ENCODE measurements around the gene INPPL1.

- TF ChIP-seq YY1 (IDR thresholded peaks at IDR 0.05; ENCODE audit: insufficient read depth, insufficient read length) (no peak), ZNF274 (IDR thresholded peaks at IDR 0.05; ENCODE audit: low read depth, low read length) (no peak)
Observed at GRCh38 chr11:72240461-72241290, 16.1 kb downstream of the INPPL1 start.

All from NT2/D1 (cell line).